OCI-LY7 (cell line): ENCODE measurements around the gene QSOX1. TPM values are rescaled to one million over a fixed set of nuclear protein-coding genes. Genes with fewer than 3 reads are reported as not detected.

ENCODE experiments used
- BruUV-seq: library from RNA; stranded (reverse); fragments of 400-500 nt; replicated peaks from 2 replicates; lab custom pipeline; 2021; lab: Mats Ljungman, UMichigan
- CTCF ChIA-PET: fragments of 300-600 bp; sonication (Branson Sonifier 250); formaldehyde crosslinking; loops from one replicate; lab custom pipeline; 2022; ENCODE audit warnings: antibody characterized with exemption; ENCODE audit not compliant: unreplicated experiment; lab: Charles Lee
- POLR2A ChIA-PET: fragments of 300-600 bp; sonication (Branson Sonifier 250); formaldehyde crosslinking; loops from one replicate; lab custom pipeline; 2022; ENCODE audit warnings: antibody characterized with exemption; lab: Charles Lee
- DNase-seq: peaks from one replicate; pipeline ENCODE4 v3.0.0-alpha.2; 2015; ENCODE audit warnings: low spot score
- H2AFZ ChIP-seq: fragments of 200-600 bp; sonication (generic), shearing (Covaris generic); 2 replicates; pipeline ENCODE4 v1.6.1; 2014; ENCODE audit warnings: mild to moderate bottlenecking, antibody characterized with exemption, low read length, moderate library complexity
- H3K27ac ChIP-seq: fragments of 200-600 bp; sonication (generic); 2 replicates; pipeline ENCODE4 v1.5.1; 2014; ENCODE audit warnings: mixed run types, low read depth, mild to moderate bottlenecking, moderate library complexity, low read length, inconsistent platforms; ENCODE audit not compliant: poor library complexity, severe bottlenecking
- H3K36me3 ChIP-seq: fragments of 200-600 bp; sonication (generic); 2 replicates; pipeline ENCODE4 v1.6.1; 2014; ENCODE audit warnings: mild to moderate bottlenecking, antibody characterized with exemption, low read length, moderate library complexity, mixed read lengths; ENCODE audit not compliant: insufficient read depth
- H3K4me1 ChIP-seq: fragments of 200-600 bp; sonication (generic); 2 replicates; pipeline ENCODE4 v1.5.1; 2014; ENCODE audit warnings: mild to moderate bottlenecking, low read length; ENCODE audit not compliant: insufficient read depth, poor library complexity, severe bottlenecking
- H3K4me2 ChIP-seq: fragments of 200-600 bp; sonication (generic); 2 replicates; pipeline ENCODE4 v1.6.1; 2014; ENCODE audit warnings: mild to moderate bottlenecking, low read length
- H3K4me3 ChIP-seq: fragments of 200-600 bp; sonication (generic); 2 replicates; pipeline ENCODE4 v1.5.1; 2014; ENCODE audit warnings: mild to moderate bottlenecking, low read depth, low read length; ENCODE audit not compliant: poor library complexity, severe bottlenecking
- H3K79me2 ChIP-seq: fragments of 200-600 bp; sonication (generic); 2 replicates; pipeline ENCODE4 v1.6.1; 2016; ENCODE audit warnings: low read depth, mild to moderate bottlenecking, low read length, moderate library complexity, mixed read lengths; ENCODE audit not compliant: insufficient read depth
- H3K9me2 ChIP-seq: fragments of 200-600 bp; sonication (generic); 2 replicates; pipeline ENCODE4 v1.6.1; 2016; ENCODE audit warnings: mild to moderate bottlenecking, low read length, mixed read lengths; ENCODE audit not compliant: insufficient read depth
- H3K9me3 ChIP-seq: fragments of 200-600 bp; sonication (generic); 2 replicates; pipeline ENCODE4 v1.6.1; 2014; ENCODE audit warnings: mild to moderate bottlenecking, mixed run types, low read length, mixed read lengths
- H4K20me1 ChIP-seq: fragments of 200-600 bp; sonication (generic); 2 replicates; pipeline ENCODE4 v1.6.1; 2014; ENCODE audit warnings: mild to moderate bottlenecking, antibody characterized with exemption, low read length, moderate library complexity, mixed read lengths; ENCODE audit not compliant: insufficient read depth
- EZH2phosphoT487 ChIP-seq: fragments of 200-600 bp; sonication (generic); IDR thresholded peaks from 2 replicates; pipeline ENCODE4 v1.6.1; 2018; ENCODE audit warnings: low read depth, borderline replicate concordance, mild to moderate bottlenecking, mixed run types, antibody characterized with exemption, low read length, moderate library complexity, mixed read lengths
- intact Hi-C: fragments of 100-400 bp; cut with micrococcal nuclease; formaldehyde crosslinking; loops from one replicate; pipeline ENCODE4 v1.10.0; 2022; ENCODE audit not compliant: unreplicated experiment
- total RNA-seq, 2 experiments: library from RNA; depleted of rRNA in 1 of 2; stranded (reverse); fragments of >200 nt in 1 of 2; shearing (Covaris generic) in 1 of 2; gene quantifications; 2 replicates each; pipeline ENCODE4 v1.2.3, GENCODE V29; 2014 to 2022
- TF ChIP-seq, protein P1 (sequence below): fragments of 200-600 bp; sonication (generic); conservative IDR thresholded peaks from 2 replicates; pipeline ENCODE4 v1.5.1; 2014; ENCODE audit warnings: mild to moderate bottlenecking, antibody characterized with exemption, low read length, moderate library complexity, mixed read lengths

The QSOX1 gene
- total RNA-seq, 2 experiments from 2014 or later: 8.4 to 23.6 TPM

DNA sequence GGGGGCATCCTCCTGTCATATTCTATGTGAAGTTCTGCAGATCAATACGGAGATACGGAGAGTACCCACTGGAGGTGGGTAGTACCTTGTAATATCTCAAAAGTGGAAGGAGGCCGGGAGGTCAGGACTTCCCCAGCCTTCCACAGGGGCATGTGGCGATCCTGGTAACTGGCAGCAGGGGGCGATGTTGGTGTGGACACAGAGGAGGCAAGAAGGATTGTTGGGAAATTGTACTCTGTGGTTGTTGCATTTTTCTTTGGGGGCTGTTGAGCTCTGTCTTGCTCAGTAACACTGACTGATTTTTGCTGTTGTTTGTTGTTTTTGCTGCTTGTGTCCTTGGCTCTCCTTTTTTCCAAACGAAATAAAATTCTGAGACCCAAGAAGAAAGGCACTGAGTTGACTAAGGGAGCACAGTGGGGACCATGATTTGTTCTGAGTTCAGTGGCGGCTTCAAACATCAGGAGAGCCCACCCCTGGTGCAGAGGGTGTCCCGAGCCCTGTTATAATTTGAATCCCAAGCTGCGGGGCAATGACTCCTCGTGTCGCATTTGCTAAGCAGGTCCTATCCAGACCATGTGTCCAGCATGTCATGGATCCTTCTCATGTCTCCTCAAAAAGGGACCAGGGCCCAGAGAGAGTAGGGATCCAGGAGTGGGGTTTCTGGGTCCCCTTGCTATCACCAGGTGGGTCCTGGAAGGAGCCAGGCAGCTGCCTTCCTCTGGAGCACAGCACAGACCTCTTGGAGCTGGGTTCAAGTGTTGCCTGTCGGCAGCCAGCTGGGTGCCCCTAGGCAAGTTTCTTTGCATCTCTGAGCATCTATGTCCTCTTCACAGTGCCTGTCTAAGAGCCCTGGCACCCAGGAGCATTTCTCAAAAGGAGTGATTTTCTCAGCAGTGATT, 98.2 kb downstream of the QSOX1 start:
- intact Hi-C loops: loop anchor here (1.0 kb wide), 2 partner anchors 163 to 229 kb away; no protein-coding TSS in a partner anchor
- no peaks in the 10 kb centered on the region for H3K4me1 ChIP-seq
- H4K20me1 ChIP-seq: no peaks in the 10 kb centered on the region
- no peak overlapping the region for H3K4me2 ChIP-seq
- H2AFZ ChIP-seq: no peak overlapping the region
- ChIA-PET POLR2A (no interaction called here), CTCF (interaction anchor here (0.6 kb wide), 1 partner anchor 213 kb away, joined by 4 read pairs; no protein-coding TSS in a partner anchor)
- BruUV-seq: no TSS peak
- H3K27ac ChIP-seq: no peak overlapping the region
- H3K36me3 ChIP-seq: no peaks in the 10 kb centered on the region
- H3K9me2 ChIP-seq: no peaks in the 10 kb centered on the region
- no peaks in the 10 kb centered on the region for H3K9me3 ChIP-seq
- DNase-seq: peak; percentile 63
- H3K79me2 ChIP-seq: no peaks in the 10 kb centered on the region
- TF ChIP-seq, protein P1, sequence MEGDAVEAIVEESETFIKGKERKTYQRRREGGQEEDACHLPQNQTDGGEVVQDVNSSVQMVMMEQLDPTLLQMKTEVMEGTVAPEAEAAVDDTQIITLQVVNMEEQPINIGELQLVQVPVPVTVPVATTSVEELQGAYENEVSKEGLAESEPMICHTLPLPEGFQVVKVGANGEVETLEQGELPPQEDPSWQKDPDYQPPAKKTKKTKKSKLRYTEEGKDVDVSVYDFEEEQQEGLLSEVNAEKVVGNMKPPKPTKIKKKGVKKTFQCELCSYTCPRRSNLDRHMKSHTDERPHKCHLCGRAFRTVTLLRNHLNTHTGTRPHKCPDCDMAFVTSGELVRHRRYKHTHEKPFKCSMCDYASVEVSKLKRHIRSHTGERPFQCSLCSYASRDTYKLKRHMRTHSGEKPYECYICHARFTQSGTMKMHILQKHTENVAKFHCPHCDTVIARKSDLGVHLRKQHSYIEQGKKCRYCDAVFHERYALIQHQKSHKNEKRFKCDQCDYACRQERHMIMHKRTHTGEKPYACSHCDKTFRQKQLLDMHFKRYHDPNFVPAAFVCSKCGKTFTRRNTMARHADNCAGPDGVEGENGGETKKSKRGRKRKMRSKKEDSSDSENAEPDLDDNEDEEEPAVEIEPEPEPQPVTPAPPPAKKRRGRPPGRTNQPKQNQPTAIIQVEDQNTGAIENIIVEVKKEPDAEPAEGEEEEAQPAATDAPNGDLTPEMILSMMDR: peak; percentile 94
- TF ChIP-seq EZH2phosphoT487: no peak
- no peak overlapping the region for H3K4me3 ChIP-seq

Other genes starting within 250 kb of the QSOX1 start
- 48.6 and 51.9 TPM in 2 replicates for gene CEP350, start 200.1 kb upstream of the QSOX1 start, total RNA-seq (2014; rRNA removed; shearing (Covaris generic))
- 54.2 and 57.5 TPM in 2 replicates for gene CEP350, start 200.1 kb upstream of the QSOX1 start, total RNA-seq (2022)
- not detected in 2 replicates for gene LHX4, start 75.4 kb downstream of the QSOX1 start, total RNA-seq (2014; rRNA removed; shearing (Covaris generic))
- 0.06 TPM in 1 of 2 replicates, not detected in the other for gene LHX4, start 75.4 kb downstream of the QSOX1 start, total RNA-seq (2022)